Adrenal gland (tissue), 12 donors: ENCODE results near the gene HOXC5. TPM values are rescaled to one million over a fixed set of nuclear protein-coding genes. Genes with fewer than 3 reads are reported as not detected.

Experiments used
- DNase-seq, 7 donors: peaks; one replicate each; pipeline ENCODE4 v3.0.0-alpha.2; 2019 to 2020
- H3K27ac ChIP-seq, 5 donors: fragments of 200-600 bp; sonication (generic) in 4 of 5; 1 replicate in 3 of 5; 2 replicates in 2 of 5; pipeline versions ENCODE4 v1.5.1 to v1.8.0; 2016 to 2020; ENCODE audit warnings: mild to moderate bottlenecking in 1 of 5
- H3K27me3 ChIP-seq: fragments of 200-600 bp; 2 replicates; pipeline ENCODE4 v1.8.0; 2021
- H3K36me3 ChIP-seq, 2 donors: fragments of 200-600 bp; replicated peaks in 1 of 2; 1 replicate in 1 of 2; 2 replicates in 1 of 2; pipeline versions ENCODE4 v1.5.1 to v1.8.0; 2018 to 2022
- H3K4me1 ChIP-seq, 2 donors: fragments of 200-600 bp; replicated peaks in 1 of 2; 1 replicate in 1 of 2; 2 replicates in 1 of 2; pipeline versions ENCODE4 v1.5.1 to v1.8.0; 2018 to 2021
- H3K4me3 ChIP-seq, 4 donors: fragments of 200-600 bp; sonication (generic) in 3 of 4; one replicate each; pipeline ENCODE4 v1.5.1; 2016 to 2018
- H3K9me3 ChIP-seq, 3 donors: fragments of 200-600 bp; sonication (generic) in 1 of 3; replicated peaks in 1 of 3; 1 replicate in 2 of 3; 2 replicates in 1 of 3; pipeline versions ENCODE4 v1.5.1 to v1.8.0; 2016 to 2021
- POLR2A ChIP-seq, 2 donors: fragments of 450-650 bp; IDR thresholded peaks; one replicate each; pipeline ENCODE4 v1.6.1; 2017; ENCODE audit warnings: antibody characterized with exemption in 2 of 2, mild to moderate bottlenecking in 2 of 2, moderate library complexity in 1 of 2
- WGBS, 4 donors: extraction: QIAGEN DNeasy Blood & Tissue Kit in 2 of 4; methylation state at CpG; one replicate each; pipeline versions ENCODE4 v1.1.5 to v1.1.7; 2013 to 2017; 5-methylcytosine and 5-hydroxymethylcytosine counted together
- intact Hi-C, 2 donors: fragments of 100-400 bp; cut with DNase I; formaldehyde crosslinking; loops; one replicate each; pipeline versions ENCODE4 v1.14.1 to v1.15.0; 2022 to 2023
- polyA plus RNA-seq, 3 donors: library from polyadenylated mRNA; stranded (reverse); fragments of 200-250 nt in 2 of 3; fragments of 350-450 nt in 1 of 3; fragmentation: Illumina TruSeq in 1 of 3; extraction: RNeasy Lipid Tissue Mini Kit (QIAGEN cat#74804) in 1 of 3; gene quantifications; one replicate each; pipeline ENCODE4 v1.2.3, GENCODE V29; 2013 to 2014
- total RNA-seq, 9 donors: library from RNA; depleted of rRNA in 4 of 9; stranded (reverse); fragments of >200 nt in 4 of 9; fragments of 120-200 nt in 1 of 9; fragmentation: NEBNext Ultra II Directional in 1 of 9; extraction: Animal tissue kit (Norgen Biotek cat#: 25700) in 1 of 9; gene quantifications; one replicate each; pipeline versions ENCODE4 v1.1.0 to v1.2.4, GENCODE V29; 2013 to 2023
- TF ChIP-seq, protein P1 (sequence below), 6 experiments: fragments of 450-650 bp in 4 of 6; fragments of 200-600 bp in 2 of 6; sonication (generic) in 1 of 6; IDR thresholded peaks; 1 replicate in 5 of 6; 2 replicates in 1 of 6; pipeline versions ENCODE4 v1.5.1 to v1.8.0; 2016 to 2021; ENCODE audit warnings: antibody characterized with exemption in 6 of 6, mild to moderate bottlenecking in 2 of 6, moderate library complexity in 1 of 6
- donor health status: healthy with polysubstance abuse.
- donor health status: Bipolar disorder and iron deficiency.
- donor health status: DM: yes; HTN: yes; CAD: no.
- donor health status: DM: no; HTN: no; CAD: no.
- donor health status: DM: no; HTN: no; CAD: no.
- donor health status: DM: yes; HTN: yes; CAD: no.

HOXC5 gene
- total and polyA plus RNA-seq, 12 donors, result 0.36 to 1.9 (median 0.77) TPM

DNA sequence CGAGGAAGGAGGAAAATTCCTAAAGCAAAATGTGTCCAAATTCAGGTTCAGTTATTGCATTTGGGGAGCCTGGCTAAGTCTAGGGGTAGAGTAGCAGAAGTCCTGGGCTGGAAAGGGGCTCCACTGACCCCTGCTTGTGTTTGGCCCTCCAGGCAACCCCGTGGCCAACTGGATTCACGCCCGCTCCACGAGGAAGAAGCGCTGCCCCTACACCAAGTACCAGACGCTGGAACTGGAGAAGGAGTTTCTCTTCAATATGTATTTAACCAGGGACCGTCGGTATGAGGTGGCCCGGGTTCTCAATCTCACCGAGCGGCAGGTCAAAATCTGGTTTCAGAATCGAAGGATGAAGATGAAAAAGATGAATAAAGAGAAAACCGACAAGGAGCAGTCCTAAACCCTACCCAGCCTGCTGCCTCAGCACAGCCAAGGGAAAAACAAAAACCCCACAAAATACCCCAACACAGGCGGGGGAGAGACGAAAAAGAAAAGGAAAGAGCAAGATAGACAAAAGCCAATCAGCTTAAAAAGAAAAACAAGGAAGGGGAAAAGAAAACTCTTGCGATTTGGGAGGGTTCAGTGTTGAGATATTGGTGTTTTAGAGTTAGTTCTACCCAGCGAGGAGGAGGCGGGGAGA, 30.5 kb upstream of the HOXC5 start:
- Histone ChIP-seq H3K27me3 (peaks cover 3% of the 10 kb centered on the region), H3K9me3 (no peaks in the 10 kb centered on the region), H3K27ac (no peak overlapping the region), H3K4me1 (peaks cover 14 to 22% of the 10 kb centered on the region in 2 donors), H3K36me3 (no peaks in the 10 kb centered on the region), H3K4me3 (no peak overlapping the region)
- 58 to 68% (median 65%) methylated on average over 19 of the region's 19 CpGs for WGBS, 4 donors
- no peak for DNase-seq
- TF ChIP-seq, protein P1, sequence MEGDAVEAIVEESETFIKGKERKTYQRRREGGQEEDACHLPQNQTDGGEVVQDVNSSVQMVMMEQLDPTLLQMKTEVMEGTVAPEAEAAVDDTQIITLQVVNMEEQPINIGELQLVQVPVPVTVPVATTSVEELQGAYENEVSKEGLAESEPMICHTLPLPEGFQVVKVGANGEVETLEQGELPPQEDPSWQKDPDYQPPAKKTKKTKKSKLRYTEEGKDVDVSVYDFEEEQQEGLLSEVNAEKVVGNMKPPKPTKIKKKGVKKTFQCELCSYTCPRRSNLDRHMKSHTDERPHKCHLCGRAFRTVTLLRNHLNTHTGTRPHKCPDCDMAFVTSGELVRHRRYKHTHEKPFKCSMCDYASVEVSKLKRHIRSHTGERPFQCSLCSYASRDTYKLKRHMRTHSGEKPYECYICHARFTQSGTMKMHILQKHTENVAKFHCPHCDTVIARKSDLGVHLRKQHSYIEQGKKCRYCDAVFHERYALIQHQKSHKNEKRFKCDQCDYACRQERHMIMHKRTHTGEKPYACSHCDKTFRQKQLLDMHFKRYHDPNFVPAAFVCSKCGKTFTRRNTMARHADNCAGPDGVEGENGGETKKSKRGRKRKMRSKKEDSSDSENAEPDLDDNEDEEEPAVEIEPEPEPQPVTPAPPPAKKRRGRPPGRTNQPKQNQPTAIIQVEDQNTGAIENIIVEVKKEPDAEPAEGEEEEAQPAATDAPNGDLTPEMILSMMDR (IDR thresholded peaks at IDR 0.05), result no peak
- intact Hi-C loops, result loop anchor here in 1 of 2 donors (5.0 kb wide), 1 partner anchor 205 kb away; no protein-coding TSS in a partner anchor

DNA sequence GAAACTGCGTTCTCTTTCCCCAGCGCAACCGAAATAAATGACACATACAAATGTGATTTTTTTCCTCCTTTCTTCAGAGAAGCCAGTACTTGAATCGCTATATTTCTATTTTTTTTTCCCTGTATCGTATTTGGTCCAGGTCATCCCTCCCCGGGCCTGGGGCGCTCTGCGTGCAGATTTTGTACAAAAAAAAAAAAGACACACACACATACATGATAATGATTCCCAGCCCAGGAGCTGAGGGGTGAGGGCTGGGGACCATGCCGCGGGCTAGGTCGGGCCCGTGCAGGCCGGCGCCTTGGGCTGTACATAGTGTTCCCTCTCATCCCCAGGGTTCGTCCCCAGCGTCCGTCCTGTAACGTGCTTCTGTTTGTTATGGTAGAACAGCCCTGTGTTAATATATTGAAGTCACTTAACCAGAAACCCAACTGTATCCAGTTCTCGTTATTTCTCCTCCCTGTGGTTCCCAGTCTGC, 29.9 kb upstream of the HOXC5 start:
- no peak for DNase-seq
- peaks cover 3% of the 10 kb centered on the region for H3K27me3 ChIP-seq
- H3K4me3 ChIP-seq, result no peak overlapping the region
- H3K4me1 ChIP-seq, result peaks cover 14 to 22% of the 10 kb centered on the region in 2 donors
- no peak for TF ChIP-seq POLR2A (IDR thresholded peaks at IDR 0.05)
- TF ChIP-seq, protein P1 (IDR thresholded peaks at IDR 0.05), result no peak
- peak overlapping the region in 1 of 5 donors; percentile 17 for H3K27ac ChIP-seq
- H3K9me3 ChIP-seq, result no peaks in the 10 kb centered on the region
- intact Hi-C loops, result loop anchor here in 1 of 2 donors (5.0 kb wide), 1 partner anchor 204 kb away; no protein-coding TSS in a partner anchor
- no peaks in the 10 kb centered on the region for H3K36me3 ChIP-seq
- WGBS, 4 donors, result 72 to 77% (median 73%) methylated on average over 19 of the region's 19 CpGs

DNA sequence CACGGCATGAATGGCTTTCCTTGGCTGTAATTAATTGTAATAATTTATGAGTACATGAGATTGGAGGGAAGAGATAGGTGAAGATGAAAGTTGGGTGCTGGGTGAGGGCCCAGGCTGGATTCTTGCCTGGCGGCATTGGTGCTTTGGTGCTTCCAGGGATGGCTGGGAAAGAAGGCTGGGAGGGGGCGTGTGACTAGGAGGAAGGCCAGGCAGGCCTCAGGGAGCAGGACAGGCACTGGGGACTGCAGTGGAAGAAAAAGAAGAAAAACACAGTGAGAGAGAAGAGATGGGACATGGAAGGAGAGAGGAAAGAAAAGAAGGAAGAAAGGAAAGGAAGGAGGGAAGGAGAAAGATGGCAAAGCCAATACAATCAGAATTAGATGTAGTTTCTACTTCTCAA, 29.2 kb upstream of the HOXC5 start:
- WGBS, 4 donors, result 52 to 64% (median 58%) methylated on average over 3 of the region's 3 CpGs
- Histone ChIP-seq H3K4me1 (peaks cover 14 to 22% of the 10 kb centered on the region in 2 donors), H3K9me3 (no peaks in the 10 kb centered on the region), H3K36me3 (no peaks in the 10 kb centered on the region), H3K27me3 (peaks cover 3% of the 10 kb centered on the region), H3K4me3 (no peak overlapping the region), H3K27ac (peak overlapping the region in 1 of 5 donors; percentile 17)
- intact Hi-C loops, result loop anchor here in 1 of 2 donors (5.0 kb wide), 1 partner anchor 204 kb away; no protein-coding TSS in a partner anchor
- TF ChIP-seq, protein P1 (IDR thresholded peaks at IDR 0.05), result no peak
- TF ChIP-seq POLR2A (IDR thresholded peaks at IDR 0.05), result no peak
- DNase-seq, result no peak

DNA sequence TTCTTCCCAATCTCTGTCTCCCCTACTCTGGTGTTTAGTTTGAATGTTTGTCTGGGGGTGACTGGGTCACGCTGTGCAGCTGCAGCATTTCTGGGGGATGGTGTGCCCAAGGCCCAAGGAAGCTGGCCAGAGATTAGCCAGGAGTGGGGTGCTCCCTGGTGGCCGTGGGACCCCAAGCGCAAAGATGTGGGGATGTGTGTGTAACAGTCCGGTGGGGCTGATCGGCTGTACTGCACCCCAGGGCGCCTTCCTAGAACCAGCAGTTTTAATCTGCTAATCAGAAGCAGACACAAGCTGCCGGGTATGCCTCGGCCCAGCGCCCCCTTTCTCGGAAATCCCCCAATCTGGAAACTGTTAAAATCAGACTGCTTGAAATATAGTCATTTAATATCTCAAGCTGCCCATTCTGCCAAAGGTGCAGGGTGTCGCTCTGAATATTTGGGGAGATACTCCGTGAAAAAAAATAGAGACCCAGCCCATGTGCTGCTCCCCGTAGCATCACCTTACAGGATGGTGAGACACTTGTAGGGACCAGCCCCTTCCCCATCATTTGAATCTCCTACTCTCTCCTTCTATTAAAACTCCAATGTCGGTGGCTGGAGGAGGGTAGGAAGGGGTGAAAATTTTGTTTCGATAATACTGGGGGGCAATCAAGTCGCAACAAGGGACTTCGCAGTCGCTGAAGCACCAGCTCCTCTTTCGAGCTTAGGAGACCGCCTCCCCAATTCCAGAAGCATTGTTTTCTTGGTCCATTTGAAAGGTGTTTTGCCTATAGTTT, 28.6 kb upstream of the HOXC5 start:
- Histone ChIP-seq H3K36me3 (no peaks in the 10 kb centered on the region), H3K27me3 (peaks cover 3% of the 10 kb centered on the region), H3K9me3 (no peaks in the 10 kb centered on the region), H3K27ac (peak overlapping the region in 2 of 5 donors; percentile 71 to 75), H3K4me1 (peaks cover 18% of the 10 kb centered on the region in 2 donors), H3K4me3 (no peak overlapping the region)
- 55 to 70% (median 55%) methylated on average over 20 of the region's 20 CpGs for WGBS, 4 donors
- DNase-seq, result no peak
- intact Hi-C loops, result loop anchor here in 1 of 2 donors (5.0 kb wide), 1 partner anchor 203 kb away; no protein-coding TSS in a partner anchor
- TF ChIP-seq POLR2A (IDR thresholded peaks at IDR 0.05), result no peak
- TF ChIP-seq, protein P1 (IDR thresholded peaks at IDR 0.05), result no peak
